Esophagus muscularis mucosa (tissue), 4 donors: ENCODE results near the gene SIGLEC15. TPM values are rescaled to one million over a fixed set of nuclear protein-coding genes. Genes with fewer than 3 reads are reported as not detected.
A peak's percentile ranks its signal among the peaks of the same experiment; 100 is the strongest.

Source experiments
- DNase-seq: peaks from one replicate; pipeline ENCODE4 v3.0.0-alpha.2; 2017; ENCODE audit errors: extremely low spot score
- H3K27ac ChIP-seq, 4 donors: fragments of 200-600 bp; sonication (generic); replicated peaks in 1 of 4; 1 replicate in 3 of 4; 2 replicates in 1 of 4; pipeline ENCODE4 v1.5.1; 2016 to 2019; ENCODE audit warnings: mild to moderate bottlenecking in 1 of 4
- H3K27me3 ChIP-seq, 4 donors: fragments of 200-600 bp; sonication (generic); one replicate each; pipeline versions ENCODE4 v1.5.1 to v1.6.0; 2016 to 2019
- H3K36me3 ChIP-seq, 4 donors: fragments of 200-600 bp; sonication (generic); one replicate each; pipeline ENCODE4 v1.5.1; 2016 to 2019
- H3K4me1 ChIP-seq, 4 donors: fragments of 200-600 bp; sonication (generic); one replicate each; pipeline ENCODE4 v1.5.1; 2016 to 2019
- H3K4me3 ChIP-seq, 4 donors: fragments of 200-600 bp; sonication (generic); 1 replicate in 2 of 4; 2 replicates in 2 of 4; pipeline ENCODE4 v1.5.1; 2016 to 2019; ENCODE audit warnings: mild to moderate bottlenecking in 4 of 4, moderate library complexity in 1 of 4
- H3K9me3 ChIP-seq, 4 donors: fragments of 200-600 bp; sonication (generic); 1 replicate in 3 of 4; 2 replicates in 1 of 4; pipeline ENCODE4 v1.5.1; 2016 to 2019
- EP300 ChIP-seq: sonication (generic); formaldehyde crosslinking; IDR thresholded peaks from one replicate; pipeline ENCODE4 v1.6.1; 2017; ENCODE audit warnings: antibody characterized with exemption
- POLR2A ChIP-seq: fragments of 450-650 bp; IDR thresholded peaks from one replicate; pipeline ENCODE4 v1.6.1; 2017; ENCODE audit warnings: antibody characterized with exemption, moderate library complexity, mild to moderate bottlenecking, low read depth
- POLR2AphosphoS5 ChIP-seq, 2 donors: sonication (generic); formaldehyde crosslinking; IDR thresholded peaks; one replicate each; pipeline ENCODE4 v1.6.1; 2017; ENCODE audit warnings: antibody characterized with exemption in 2 of 2
- WGBS: methylation state at CpG from one replicate; pipeline ENCODE4 v1.1.5; 2018; 5-methylcytosine and 5-hydroxymethylcytosine counted together
- intact Hi-C: fragments of 100-400 bp; cut with DNase I; formaldehyde crosslinking; loops from one replicate; pipeline ENCODE4 v1.15.1; 2023
- total RNA-seq, 4 donors: library from RNA; depleted of rRNA; stranded (reverse); fragments of >200 nt; gene quantifications; one replicate each; pipeline versions ENCODE4 v1.1.0 to v1.2.1, GENCODE V29; 2016
- TF ChIP-seq, protein P1 (sequence below), 3 experiments: fragments of 200-600 bp in 2 of 3; fragments of 450-650 bp in 1 of 3; sonication (generic) in 2 of 3; IDR thresholded peaks; one replicate each; pipeline ENCODE4 v1.5.1; 2017 to 2019; ENCODE audit warnings: antibody characterized with exemption in 3 of 3, mild to moderate bottlenecking in 2 of 3, moderate library complexity in 1 of 3

Gene SIGLEC15
- total RNA-seq, 4 donors from 2014 or later: 0.17 TPM; not detected in 3

DNA sequence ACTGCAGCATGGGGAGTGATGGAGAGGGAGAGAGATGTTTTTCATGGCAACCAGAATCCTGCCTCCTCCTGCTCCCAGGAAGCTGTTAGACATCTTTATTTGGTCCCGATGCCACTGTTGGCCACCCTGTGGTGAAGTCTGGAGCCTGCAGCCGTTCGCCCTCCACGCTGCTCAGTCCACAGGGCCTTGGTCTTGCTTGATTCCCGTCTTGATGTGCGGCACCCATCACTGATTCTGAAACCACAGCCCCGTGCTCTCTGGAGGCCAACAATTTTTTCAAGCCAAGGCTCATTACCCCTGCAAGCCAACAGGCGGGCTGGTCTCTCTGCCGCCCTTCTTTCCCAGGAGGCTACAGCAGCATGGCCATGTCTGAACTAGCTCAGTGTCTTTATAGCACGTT lies 24.5 kb downstream of the SIGLEC15 start:
- no peak for DNase-seq
- 92% methylated on average over 9 of the region's 10 CpGs for WGBS
- TF ChIP-seq POLR2AphosphoS5 (IDR thresholded peaks at IDR 0.05) (no peak), POLR2A (no peak)
- TF ChIP-seq, protein P1, sequence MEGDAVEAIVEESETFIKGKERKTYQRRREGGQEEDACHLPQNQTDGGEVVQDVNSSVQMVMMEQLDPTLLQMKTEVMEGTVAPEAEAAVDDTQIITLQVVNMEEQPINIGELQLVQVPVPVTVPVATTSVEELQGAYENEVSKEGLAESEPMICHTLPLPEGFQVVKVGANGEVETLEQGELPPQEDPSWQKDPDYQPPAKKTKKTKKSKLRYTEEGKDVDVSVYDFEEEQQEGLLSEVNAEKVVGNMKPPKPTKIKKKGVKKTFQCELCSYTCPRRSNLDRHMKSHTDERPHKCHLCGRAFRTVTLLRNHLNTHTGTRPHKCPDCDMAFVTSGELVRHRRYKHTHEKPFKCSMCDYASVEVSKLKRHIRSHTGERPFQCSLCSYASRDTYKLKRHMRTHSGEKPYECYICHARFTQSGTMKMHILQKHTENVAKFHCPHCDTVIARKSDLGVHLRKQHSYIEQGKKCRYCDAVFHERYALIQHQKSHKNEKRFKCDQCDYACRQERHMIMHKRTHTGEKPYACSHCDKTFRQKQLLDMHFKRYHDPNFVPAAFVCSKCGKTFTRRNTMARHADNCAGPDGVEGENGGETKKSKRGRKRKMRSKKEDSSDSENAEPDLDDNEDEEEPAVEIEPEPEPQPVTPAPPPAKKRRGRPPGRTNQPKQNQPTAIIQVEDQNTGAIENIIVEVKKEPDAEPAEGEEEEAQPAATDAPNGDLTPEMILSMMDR (IDR thresholded peaks at IDR 0.05): peak in 1 of 3 experiments; percentile 25
- H3K9me3 ChIP-seq: no peaks in the 10 kb centered on the region
- no peak overlapping the region for H3K27ac ChIP-seq
- peaks cover 24 to 61% (median 43%) of the 10 kb centered on the region in 4 donors for H3K36me3 ChIP-seq
- H3K4me3 ChIP-seq: no peak overlapping the region
- H3K27me3 ChIP-seq: no peaks in the 10 kb centered on the region
- peaks cover 0 to 17% (median 12%) of the 10 kb centered on the region in 4 donors for H3K4me1 ChIP-seq
- intact Hi-C loops: no loop called here

DNA sequence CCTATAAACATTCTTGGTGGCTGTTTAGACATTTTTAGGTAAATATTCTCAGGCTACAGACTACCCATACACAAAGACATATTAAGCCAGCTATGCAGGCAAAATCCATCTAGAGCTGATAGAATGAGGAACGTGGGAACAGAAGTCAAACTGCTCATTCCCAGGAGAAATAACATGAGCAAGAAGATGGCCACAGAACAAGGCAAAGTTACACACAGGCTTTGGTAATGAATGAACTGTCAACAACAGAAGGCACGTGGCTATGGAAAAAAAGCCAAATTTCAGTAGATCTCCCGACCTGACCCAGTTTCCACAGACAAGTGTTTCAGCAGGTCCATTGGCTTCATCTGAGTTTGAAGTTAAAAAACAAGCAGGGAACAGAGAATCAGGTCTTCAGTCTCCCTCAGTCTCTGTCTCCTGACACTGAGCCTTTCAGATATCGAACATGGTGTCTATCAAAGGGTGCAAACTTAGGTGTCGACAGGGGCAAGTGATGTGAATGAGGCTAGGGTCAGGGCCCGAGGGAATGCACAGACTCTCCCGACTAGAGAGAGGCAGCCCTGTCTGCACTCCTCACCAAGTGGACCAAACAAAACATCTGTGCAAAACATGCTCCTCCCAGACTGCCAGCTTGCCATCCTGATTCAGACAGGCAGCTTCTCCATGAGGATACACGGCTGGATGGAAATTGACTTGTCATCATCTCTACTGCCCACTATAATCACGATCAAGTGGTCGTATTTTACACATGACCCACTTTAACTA lies 25.9 kb downstream of the SIGLEC15 start:
- Histone ChIP-seq H3K4me3 (no peak overlapping the region), H3K36me3 (peaks cover 37 to 75% (median 56%) of the 10 kb centered on the region in 4 donors), H3K27me3 (no peaks in the 10 kb centered on the region), H3K27ac (peak overlapping the region in 1 of 4 donors; percentile 5), H3K4me1 (peaks cover 0 to 17% (median 12%) of the 10 kb centered on the region in 4 donors), H3K9me3 (no peaks in the 10 kb centered on the region)
- intact Hi-C loops: no loop called here
- TF ChIP-seq EP300 (no peak), POLR2AphosphoS5 (IDR thresholded peaks at IDR 0.05) (no peak), POLR2A (no peak)
- TF ChIP-seq, protein P1 (IDR thresholded peaks at IDR 0.05): no peak
- 51% methylated on average over 10 of the region's 10 CpGs for WGBS
- no peak for DNase-seq

DNA sequence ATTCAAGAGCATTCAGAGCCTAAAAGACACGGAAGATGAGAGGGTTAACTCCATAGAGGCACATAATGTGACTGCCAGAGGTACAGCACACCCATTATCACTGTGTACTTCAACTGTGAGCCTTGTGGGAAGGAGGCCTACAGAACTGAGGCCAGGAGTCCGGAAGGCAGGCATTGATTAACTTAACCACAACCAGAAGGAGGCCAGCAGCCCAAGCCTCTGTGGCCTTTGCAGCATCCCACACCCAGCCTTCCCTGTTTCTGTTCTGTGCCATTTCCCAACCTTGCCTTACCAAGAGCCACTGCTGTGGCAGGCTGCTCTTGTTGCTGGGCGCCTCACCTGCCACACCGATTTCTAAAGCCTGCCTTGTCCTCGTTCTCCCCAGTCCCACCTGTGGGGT lies 27.2 kb downstream of the SIGLEC15 start:
- Histone ChIP-seq H3K4me3 (no peak overlapping the region), H3K9me3 (no peaks in the 10 kb centered on the region), H3K36me3 (peaks cover 47 to 87% (median 67%) of the 10 kb centered on the region in 4 donors), H3K4me1 (peaks cover 0 to 17% (median 12%) of the 10 kb centered on the region in 4 donors), H3K27ac (no peak overlapping the region), H3K27me3 (no peaks in the 10 kb centered on the region)
- no peak for DNase-seq
- TF ChIP-seq POLR2AphosphoS5 (IDR thresholded peaks at IDR 0.05) (no peak), POLR2A (no peak), EP300 (no peak)
- TF ChIP-seq, protein P1 (IDR thresholded peaks at IDR 0.05): no peak
- intact Hi-C loops: no loop called here
- WGBS: 91% methylated on average over 5 of the region's 5 CpGs

DNA sequence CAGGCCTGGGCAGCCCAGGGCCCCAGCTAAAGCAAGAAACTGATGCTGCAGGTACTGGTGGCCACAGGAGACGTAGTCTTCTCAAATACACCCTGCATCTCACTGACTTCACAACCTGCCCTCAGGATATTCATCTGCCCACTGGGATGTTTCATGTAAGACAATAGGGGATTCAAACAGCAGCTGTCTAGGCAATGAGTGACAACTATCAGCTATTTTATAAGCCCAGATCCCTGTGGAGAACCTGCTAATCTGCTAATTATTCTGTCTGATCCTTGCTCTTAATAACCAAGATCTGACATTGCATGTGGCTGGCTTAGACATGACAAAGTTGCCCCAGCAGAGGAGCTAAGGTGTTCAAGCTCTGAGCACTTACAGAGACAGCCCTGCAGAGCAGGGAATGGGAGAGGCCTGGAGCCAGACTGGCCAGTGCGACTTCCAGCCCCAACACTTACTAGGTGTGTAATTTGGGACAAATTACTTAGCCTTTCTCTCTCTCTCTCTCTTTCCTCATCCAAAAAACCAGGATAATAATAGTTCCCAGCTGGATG lies 28.6 kb downstream of the SIGLEC15 start:
- 100% methylated on average over 2 of the region's 2 CpGs for WGBS
- H3K36me3 ChIP-seq: peaks cover 62 to 93% (median 80%) of the 10 kb centered on the region in 4 donors

More for the DNA sequence above, 28.6 kb downstream of the SIGLEC15 start:
- no peak overlapping the region for H3K4me3 ChIP-seq
- H3K4me1 ChIP-seq: peaks cover 0 to 17% (median 12%) of the 10 kb centered on the region in 4 donors
- H3K9me3 ChIP-seq: no peaks in the 10 kb centered on the region
- H3K27ac ChIP-seq: no peak overlapping the region
- TF ChIP-seq POLR2AphosphoS5 (IDR thresholded peaks at IDR 0.05) (no peak), POLR2A (no peak), EP300 (no peak)
- TF ChIP-seq, protein P1 (IDR thresholded peaks at IDR 0.05): no peak
- intact Hi-C loops: no loop called here
- no peak for DNase-seq
- H3K27me3 ChIP-seq: no peaks in the 10 kb centered on the region
